ENCODE results near the gene TPM4. TPM values are rescaled to one million over a fixed set of nuclear protein-coding genes. Genes with fewer than 3 reads are reported as not detected.

Gene TPM4
- polyA plus RNA-seq, 3 donors = 144 to 170 (median 146) TPM

GRCh38 chr19:16141043-16141442 lies 64.7 kb downstream of the TPM4 start:
- Histone ChIP-seq H4K20me1 (ENCODE audit: insufficient read depth, low read length) (no peaks in the 10 kb centered on the region), H3K4me3 (replicated peaks in 1 of 3; ENCODE audit: low read depth in 2 of 3, low read length in 3 of 3) (no peak overlapping the region), H2AFZ (ENCODE audit: insufficient read depth, low read depth, low read length, poor library complexity, severe bottlenecking) (peak overlapping the region; percentile 54), H3K4me1 (ENCODE audit: control insufficient read depth in 1 of 2, insufficient read depth in 2 of 2, low read length in 2 of 2) (peaks cover 71 to 92% of the 10 kb centered on the region in 2 donors), H3K79me2 (ENCODE audit: insufficient read depth, low read length) (peaks cover 95% of the 10 kb centered on the region), H3K4me2 (replicated peaks; ENCODE audit: extremely low read depth, low read length, poor library complexity, severe bottlenecking) (peak overlapping the region; percentile 7), H3K9ac (ENCODE audit: insufficient read depth, low read length, poor library complexity, severe bottlenecking) (no peak overlapping the region), H3K36me3 (replicated peaks in 1 of 2; ENCODE audit: control insufficient read depth in 1 of 2, insufficient read depth in 2 of 2, low read length in 2 of 2) (no peaks in the 10 kb centered on the region), H3K9me3 (replicated peaks in 1 of 2; ENCODE audit: control insufficient read depth in 1 of 2, insufficient read depth in 1 of 2, low read length in 2 of 2) (peaks cover 0 to 4% of the 10 kb centered on the region in 2 donors), H3K27me3 (ENCODE audit: control insufficient read depth in 2 of 2, insufficient read depth in 2 of 2, low read length in 2 of 2) (no peaks in the 10 kb centered on the region), H3K27ac (ENCODE audit: low read depth in 1 of 2, low read length in 2 of 2) (peak overlapping the region; percentile 62 to 68)
- WGBS (ENCODE audit: insufficient coverage) = 0% methylated on average over 2 of the region's 4 CpGs
- DNase-seq = no peak
- Mint-ChIP-seq H3K36me3 (peaks cover 2 to 3% of the 10 kb centered on the region in 2 donors), H3K27me3 (ENCODE audit: low read depth in 3 of 3) (peaks cover 0 to 3% (median 0%) of the 10 kb centered on the region in 3 donors), H3K27ac (peak overlapping the region; percentile 53 to 99 (median 88)), H3K4me1 (peaks cover 84% of the 10 kb centered on the region), H3K4me3 (peak overlapping the region in 1 of 2 donors; percentile 45), H3K9me3 (peaks cover 5 to 15% (median 8%) of the 10 kb centered on the region in 7 donors)
- intact Hi-C loops (cut with micrococcal nuclease) = no loop called here
- TF ChIP-seq, protein P1, sequence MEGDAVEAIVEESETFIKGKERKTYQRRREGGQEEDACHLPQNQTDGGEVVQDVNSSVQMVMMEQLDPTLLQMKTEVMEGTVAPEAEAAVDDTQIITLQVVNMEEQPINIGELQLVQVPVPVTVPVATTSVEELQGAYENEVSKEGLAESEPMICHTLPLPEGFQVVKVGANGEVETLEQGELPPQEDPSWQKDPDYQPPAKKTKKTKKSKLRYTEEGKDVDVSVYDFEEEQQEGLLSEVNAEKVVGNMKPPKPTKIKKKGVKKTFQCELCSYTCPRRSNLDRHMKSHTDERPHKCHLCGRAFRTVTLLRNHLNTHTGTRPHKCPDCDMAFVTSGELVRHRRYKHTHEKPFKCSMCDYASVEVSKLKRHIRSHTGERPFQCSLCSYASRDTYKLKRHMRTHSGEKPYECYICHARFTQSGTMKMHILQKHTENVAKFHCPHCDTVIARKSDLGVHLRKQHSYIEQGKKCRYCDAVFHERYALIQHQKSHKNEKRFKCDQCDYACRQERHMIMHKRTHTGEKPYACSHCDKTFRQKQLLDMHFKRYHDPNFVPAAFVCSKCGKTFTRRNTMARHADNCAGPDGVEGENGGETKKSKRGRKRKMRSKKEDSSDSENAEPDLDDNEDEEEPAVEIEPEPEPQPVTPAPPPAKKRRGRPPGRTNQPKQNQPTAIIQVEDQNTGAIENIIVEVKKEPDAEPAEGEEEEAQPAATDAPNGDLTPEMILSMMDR (IDR thresholded peaks at IDR 0.05) = no peak

- peaks cover 0 to 4% of the 10 kb centered on the region in 2 donors for H3K9me3 ChIP-seq (replicated peaks in 1 of 2; ENCODE audit: control insufficient read depth in 1 of 2, insufficient read depth in 1 of 2, low read length in 2 of 2)
- H3K4me1 ChIP-seq (ENCODE audit: control insufficient read depth in 1 of 2, insufficient read depth in 2 of 2, low read length in 2 of 2) = peaks cover 75 to 92% of the 10 kb centered on the region in 2 donors
- H3K9me3 Mint-ChIP-seq = peaks cover 5 to 15% (median 8%) of the 10 kb centered on the region in 7 donors
- peak overlapping the region; percentile 97 to 99 (median 99) for H3K27ac Mint-ChIP-seq
- WGBS (ENCODE audit: insufficient coverage) = 51% methylated on average over 6 of the region's 9 CpGs
- H2AFZ ChIP-seq (ENCODE audit: insufficient read depth, low read depth, low read length, poor library complexity, severe bottlenecking) = no peak overlapping the region
- H4K20me1 ChIP-seq (ENCODE audit: insufficient read depth, low read length) = no peaks in the 10 kb centered on the region
- peak overlapping the region in 1 of 2 donors; percentile 52 for H3K4me3 Mint-ChIP-seq
- no peak overlapping the region for H3K4me2 ChIP-seq (replicated peaks; ENCODE audit: extremely low read depth, low read length, poor library complexity, severe bottlenecking)
- intact Hi-C loops (cut with micrococcal nuclease) = no loop called here
- TF ChIP-seq, protein P1 (IDR thresholded peaks at IDR 0.05) = no peak
- peaks cover 82% of the 10 kb centered on the region for H3K4me1 Mint-ChIP-seq
- H3K27me3 ChIP-seq (ENCODE audit: control insufficient read depth in 2 of 2, insufficient read depth in 2 of 2, low read length in 2 of 2) = no peaks in the 10 kb centered on the region
- H3K79me2 ChIP-seq (ENCODE audit: insufficient read depth, low read length) = peaks cover 95% of the 10 kb centered on the region
- peak overlapping the region; percentile 68 to 95 for H3K27ac ChIP-seq (ENCODE audit: low read depth in 1 of 2, low read length in 2 of 2)
- peak; percentile 32 to 77 (median 65) for DNase-seq
- H3K4me3 ChIP-seq (replicated peaks in 1 of 3; ENCODE audit: low read depth in 2 of 3, low read length in 3 of 3) = no peak overlapping the region
- H3K36me3 Mint-ChIP-seq = peaks cover 2 to 3% of the 10 kb centered on the region in 2 donors
- H3K9ac ChIP-seq (ENCODE audit: insufficient read depth, low read length, poor library complexity, severe bottlenecking) = no peak overlapping the region
- peaks cover 0 to 3% (median 0%) of the 10 kb centered on the region in 3 donors for H3K27me3 Mint-ChIP-seq (ENCODE audit: low read depth in 3 of 3)
- no peaks in the 10 kb centered on the region for H3K36me3 ChIP-seq (replicated peaks in 1 of 2; ENCODE audit: control insufficient read depth in 1 of 2, insufficient read depth in 2 of 2, low read length in 2 of 2)
These were observed 65.8 kb downstream of the TPM4 start for GRCh38 chr19:16142032-16142580.

All from CD14-positive monocyte (primary cell).